Vagina (tissue), 2 donors: Measurements from ENCODE around the gene LRPPRC. TPM values are rescaled to one million over a fixed set of nuclear protein-coding genes. Genes with fewer than 3 reads are reported as not detected.

ENCODE experiments used
- DNase-seq, 2 donors: peaks; one replicate each; pipeline ENCODE4 v3.0.0-alpha.2; 2017; ENCODE audit errors: extremely low spot score in 2 of 2
- H3K27ac ChIP-seq: fragments of 200-600 bp; sonication (generic); one replicate; pipeline ENCODE4 v1.5.1; 2019
- H3K27me3 ChIP-seq: fragments of 200-600 bp; sonication (generic); one replicate; pipeline ENCODE4 v1.5.1; 2019
- H3K36me3 ChIP-seq, 2 donors: fragments of 200-600 bp; sonication (generic); one replicate each; pipeline ENCODE4 v1.5.1; 2017 to 2019
- H3K4me1 ChIP-seq: fragments of 200-600 bp; sonication (generic); one replicate; pipeline ENCODE4 v1.5.1; 2019
- H3K4me3 ChIP-seq, 2 donors: fragments of 200-600 bp; sonication (generic); 1 replicate in 1 of 2; 2 replicates in 1 of 2; pipeline ENCODE4 v1.5.1; 2016 to 2019
- H3K9me3 ChIP-seq: fragments of 200-600 bp; sonication (generic); one replicate; pipeline ENCODE4 v1.5.1; 2019
- POLR2A ChIP-seq, 2 donors: fragments of 450-650 bp; IDR thresholded peaks; one replicate each; pipeline ENCODE4 v1.6.1; 2017; ENCODE audit warnings: antibody characterized with exemption in 2 of 2, mild to moderate bottlenecking in 2 of 2, moderate library complexity in 2 of 2
- POLR2AphosphoS5 ChIP-seq, 2 donors: sonication (generic); formaldehyde crosslinking; IDR thresholded peaks; one replicate each; pipeline ENCODE4 v1.9.0; 2017; ENCODE audit warnings: antibody characterized with exemption in 2 of 2, mild to moderate bottlenecking in 2 of 2, low read depth in 1 of 2; ENCODE audit not compliant: insufficient read depth in 1 of 2
- intact Hi-C: fragments of 100-400 bp; cut with DNase I; formaldehyde crosslinking; loops from one replicate; pipeline ENCODE4 v1.15.1; 2023
- total RNA-seq: library from RNA; depleted of rRNA; stranded (reverse); fragments of >200 nt; gene quantifications from one replicate; pipeline ENCODE4 v1.2.3, GENCODE V29; 2016
- TF ChIP-seq, protein P1 (sequence below), 3 experiments: fragments of 450-650 bp in 2 of 3; fragments of 200-600 bp in 1 of 3; sonication (generic) in 1 of 3; IDR thresholded peaks; one replicate each; pipeline ENCODE4 v1.5.1; 2017 to 2019; ENCODE audit warnings: antibody characterized with exemption in 3 of 3, mild to moderate bottlenecking in 2 of 3, moderate library complexity in 2 of 3

Gene LRPPRC
- total RNA-seq, 1 donor from 2014 or later: 35.4 TPM

- Histone ChIP-seq H3K9me3 (no peaks in the 10 kb centered on the region), H3K4me1 (no peaks in the 10 kb centered on the region), H3K36me3 (no peaks in the 10 kb centered on the region), H3K27me3 (no peaks in the 10 kb centered on the region), H3K4me3 (no peak overlapping the region), H3K27ac (no peak overlapping the region)
- TF ChIP-seq POLR2AphosphoS5 (IDR thresholded peaks at IDR 0.05; ENCODE audit: insufficient read depth in 1 of 2, low read depth in 1 of 2) (no peak), POLR2A (IDR thresholded peaks at IDR 0.05) (no peak)
- DNase-seq: peak; percentile 25 to 52
- intact Hi-C loops: no loop called here
These were observed 147.6 kb downstream of the LRPPRC start for GRCh38 chr2:43848214-43848613.

DNA sequence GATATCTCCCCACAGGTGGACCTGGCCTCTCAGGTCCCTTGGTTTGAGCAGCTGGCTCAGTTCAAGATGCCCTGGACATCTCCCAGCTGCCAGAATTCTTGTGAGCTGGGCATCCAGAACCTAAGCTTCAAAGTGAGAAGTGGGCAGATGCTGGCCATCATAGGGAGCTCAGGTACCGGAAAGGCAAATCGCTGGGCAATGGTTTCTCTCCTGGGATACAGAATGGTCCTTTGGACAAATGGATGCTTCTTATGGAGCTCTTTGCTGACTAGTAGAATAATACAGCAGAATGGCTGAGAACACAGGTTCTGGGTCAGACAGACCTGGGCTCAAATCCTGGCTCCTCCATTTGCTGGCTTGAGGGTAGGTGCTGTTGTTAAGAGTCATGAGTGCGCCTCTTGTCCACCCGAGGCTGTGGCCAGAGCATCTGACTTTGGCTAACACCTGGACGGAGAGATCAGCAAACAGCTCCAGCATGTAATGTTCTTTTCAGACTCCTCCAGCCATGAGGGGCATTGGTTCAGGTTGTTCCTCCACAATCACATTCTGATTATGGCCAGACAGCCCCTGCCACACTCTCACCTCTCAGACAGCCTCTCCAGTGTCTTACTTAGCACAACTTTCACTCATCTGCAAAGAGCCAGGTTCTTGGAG lies 149.5 kb downstream of the LRPPRC start:
- no peaks in the 10 kb centered on the region for H3K27me3 ChIP-seq
- no peaks in the 10 kb centered on the region for H3K36me3 ChIP-seq
- DNase-seq: peak; percentile 61 to 70
- TF ChIP-seq, protein P1, sequence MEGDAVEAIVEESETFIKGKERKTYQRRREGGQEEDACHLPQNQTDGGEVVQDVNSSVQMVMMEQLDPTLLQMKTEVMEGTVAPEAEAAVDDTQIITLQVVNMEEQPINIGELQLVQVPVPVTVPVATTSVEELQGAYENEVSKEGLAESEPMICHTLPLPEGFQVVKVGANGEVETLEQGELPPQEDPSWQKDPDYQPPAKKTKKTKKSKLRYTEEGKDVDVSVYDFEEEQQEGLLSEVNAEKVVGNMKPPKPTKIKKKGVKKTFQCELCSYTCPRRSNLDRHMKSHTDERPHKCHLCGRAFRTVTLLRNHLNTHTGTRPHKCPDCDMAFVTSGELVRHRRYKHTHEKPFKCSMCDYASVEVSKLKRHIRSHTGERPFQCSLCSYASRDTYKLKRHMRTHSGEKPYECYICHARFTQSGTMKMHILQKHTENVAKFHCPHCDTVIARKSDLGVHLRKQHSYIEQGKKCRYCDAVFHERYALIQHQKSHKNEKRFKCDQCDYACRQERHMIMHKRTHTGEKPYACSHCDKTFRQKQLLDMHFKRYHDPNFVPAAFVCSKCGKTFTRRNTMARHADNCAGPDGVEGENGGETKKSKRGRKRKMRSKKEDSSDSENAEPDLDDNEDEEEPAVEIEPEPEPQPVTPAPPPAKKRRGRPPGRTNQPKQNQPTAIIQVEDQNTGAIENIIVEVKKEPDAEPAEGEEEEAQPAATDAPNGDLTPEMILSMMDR (IDR thresholded peaks at IDR 0.05): no peak
- no peak for TF ChIP-seq POLR2A (IDR thresholded peaks at IDR 0.05)
- TF ChIP-seq POLR2AphosphoS5 (IDR thresholded peaks at IDR 0.05; ENCODE audit: insufficient read depth in 1 of 2, low read depth in 1 of 2): no peak
- H3K4me1 ChIP-seq: no peaks in the 10 kb centered on the region
- H3K9me3 ChIP-seq: no peaks in the 10 kb centered on the region
- no peak overlapping the region for H3K27ac ChIP-seq
- no peak overlapping the region for H3K4me3 ChIP-seq
- intact Hi-C loops: no loop called here

DNA sequence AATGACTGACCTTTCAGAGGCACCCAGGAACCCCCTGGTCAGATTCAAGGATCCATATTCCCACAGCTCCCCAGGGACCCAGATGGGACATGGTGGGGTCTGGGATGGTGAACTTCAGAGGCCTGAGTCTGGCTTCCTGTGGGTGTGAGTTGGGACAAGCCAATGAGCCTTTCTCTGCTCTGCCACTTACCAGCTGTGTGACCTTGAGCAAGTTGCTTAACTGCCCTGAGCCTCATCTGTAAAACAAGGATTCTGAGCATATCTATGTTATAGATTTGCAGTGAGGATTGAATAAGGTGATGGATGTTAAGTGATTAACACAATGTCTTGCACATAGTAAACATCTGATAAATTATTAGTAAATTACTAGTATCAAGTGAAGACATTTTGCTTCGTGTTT lies 150.6 kb downstream of the LRPPRC start:
- intact Hi-C loops: no loop called here
- no peak for DNase-seq
- Histone ChIP-seq H3K9me3 (no peaks in the 10 kb centered on the region), H3K4me3 (no peak overlapping the region), H3K4me1 (no peaks in the 10 kb centered on the region), H3K27me3 (no peaks in the 10 kb centered on the region), H3K27ac (no peak overlapping the region), H3K36me3 (no peaks in the 10 kb centered on the region)
- TF ChIP-seq POLR2A (IDR thresholded peaks at IDR 0.05): no peak
- TF ChIP-seq POLR2AphosphoS5 (IDR thresholded peaks at IDR 0.05; ENCODE audit: insufficient read depth in 1 of 2, low read depth in 1 of 2): no peak
- TF ChIP-seq, protein P1 (IDR thresholded peaks at IDR 0.05): no peak

DNA sequence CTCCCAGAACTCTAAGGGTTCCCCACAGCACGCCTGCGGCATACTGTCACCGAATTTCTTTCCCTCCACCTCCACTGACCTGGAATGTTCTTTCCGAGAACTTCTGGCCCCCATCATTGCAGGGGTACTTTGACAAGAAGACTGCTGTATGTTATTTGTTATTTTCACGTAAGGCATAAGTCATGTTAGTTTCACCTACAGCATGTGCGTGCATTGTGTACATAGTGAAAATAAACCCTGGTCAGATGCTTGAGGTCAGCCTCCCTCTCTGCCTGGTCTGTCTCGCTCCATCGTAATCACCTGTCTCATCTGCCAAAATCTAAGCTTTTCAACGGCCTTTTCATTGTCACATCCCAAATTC lies 152.9 kb downstream of the LRPPRC start:
- H3K27ac ChIP-seq: no peak overlapping the region
- TF ChIP-seq, protein P1 (IDR thresholded peaks at IDR 0.05): no peak
- TF ChIP-seq POLR2A (IDR thresholded peaks at IDR 0.05): no peak
- TF ChIP-seq POLR2AphosphoS5 (IDR thresholded peaks at IDR 0.05; ENCODE audit: insufficient read depth in 1 of 2, low read depth in 1 of 2): no peak
- no peaks in the 10 kb centered on the region for H3K27me3 ChIP-seq
- intact Hi-C loops: no loop called here
- DNase-seq: peak; percentile 22 to 43
- no peaks in the 10 kb centered on the region for H3K4me1 ChIP-seq
- H3K4me3 ChIP-seq: no peak overlapping the region
- no peaks in the 10 kb centered on the region for H3K9me3 ChIP-seq
- no peaks in the 10 kb centered on the region for H3K36me3 ChIP-seq

- H3K4me1 ChIP-seq: no peaks in the 10 kb centered on the region
- no peak overlapping the region for H3K27ac ChIP-seq
- H3K27me3 ChIP-seq: no peaks in the 10 kb centered on the region
- TF ChIP-seq POLR2AphosphoS5 (IDR thresholded peaks at IDR 0.05; ENCODE audit: insufficient read depth in 1 of 2, low read depth in 1 of 2) (no peak), POLR2A (IDR thresholded peaks at IDR 0.05) (no peak)
- TF ChIP-seq, protein P1 (IDR thresholded peaks at IDR 0.05): no peak
- peak in 1 of 2 donors; percentile 32 for DNase-seq
- H3K36me3 ChIP-seq: no peaks in the 10 kb centered on the region
- H3K4me3 ChIP-seq: no peak overlapping the region
- intact Hi-C loops: no loop called here
- no peaks in the 10 kb centered on the region for H3K9me3 ChIP-seq
These were observed 153.6 kb downstream of the LRPPRC start for GRCh38 chr2:43841949-43842865.
